GM12892 (cell line): ENCODE results near the gene EVPL. TPM values are rescaled to one million over a fixed set of nuclear protein-coding genes. Genes with fewer than 3 reads are reported as not detected.
A peak's percentile ranks its signal among the peaks of the same experiment; 100 is the strongest.
"Not testable (repeated sequence)": the region's sequence is repeated elsewhere in the genome, so short reads cannot be mapped to it uniquely, and the experiment has no call there.

Source experiments
- DNase-seq: peaks from one replicate; pipeline ENCODE4 v3.0.0; 2011; ENCODE audit not compliant: insufficient read length
- FAIRE-seq: peaks from 2 replicates; lab custom pipeline; 2011; peaks lifted over from hg19 to GRCh38; lab: Jason Lieb, UNC
- POLR2A ChIP-seq: IDR thresholded peaks from 2 replicates; pipeline ENCODE4 v1.6.1; 2011; ENCODE audit warnings: low read depth, low read length, control low read depth
- POLR2AphosphoS5 ChIP-seq: IDR thresholded peaks from 2 replicates; pipeline ENCODE4 v1.6.1; 2011; ENCODE audit warnings: low read depth, low read length, control low read depth
- TAF1 ChIP-seq: IDR thresholded peaks from 2 replicates; pipeline ENCODE4 v1.6.1; 2011; ENCODE audit warnings: low read depth, mild to moderate bottlenecking, control low read depth, low read length, borderline replicate concordance
- polyA plus RNA-seq: library from polyadenylated mRNA; unstranded; fragments of >200 nt; gene quantifications from one replicate; pipeline ENCODE4 v1.2.1, GENCODE V29; 2012; ENCODE audit warnings: missing spikeins, inconsistent platforms; ENCODE audit not compliant: missing spikeins

Gene EVPL
- not detected for polyA plus RNA-seq

GRCh38 chr17:76027159-76027839, at the start of gene EVPL:
TSS of gene EVPL (minus strand) at chr17:76027306. CDS start at chr17:76027198, 108 bp downstream.
- DNase-seq (no peak), FAIRE-seq (no peak)
- no peak for TF ChIP-seq TAF1
- TF ChIP-seq POLR2AphosphoS5 = no peak
- no peak for TF ChIP-seq POLR2A

- no peak for FAIRE-seq
- TF ChIP-seq TAF1 = no peak
- no peak for TF ChIP-seq POLR2AphosphoS5
- DNase-seq = no peak
Observed at GRCh38 chr17:76076146-76076764, 49.1 kb upstream of the EVPL start.

- FAIRE-seq = no peak
- TF ChIP-seq TAF1 = no peak
- TF ChIP-seq POLR2A = no peak
- no peak for TF ChIP-seq POLR2AphosphoS5
- no peak for DNase-seq
Observed at GRCh38 chr17:76075364-76076145, 48.4 kb upstream of the EVPL start.

GRCh38 chr17:76074390-76075363, 47.6 kb upstream of the EVPL start, which contains the start of gene GALR2:
TSS of gene GALR2 (plus strand) at chr17:76074781. CDS start at chr17:76074884, 103 bp downstream.
- no peak for DNase-seq
- no peak for TF ChIP-seq TAF1
- no peak for TF ChIP-seq POLR2AphosphoS5
- TF ChIP-seq POLR2A = no peak
- FAIRE-seq = no peak

- peak; percentile 99 for FAIRE-seq
- DNase-seq = peak; percentile 87
- TF ChIP-seq POLR2A (peak; percentile 88), TAF1 (peak; percentile 68; the same call in 1 of the 2 replicates), POLR2AphosphoS5 (peak; percentile 45; the same call in 1 of the 2 replicates)
Observed at GRCh38 chr17:76072148-76072858, 45.2 kb upstream of the EVPL start, which contains the start of gene SRP68. TSS of gene SRP68 (minus strand) at chr17:76072517. CDS start at chr17:76072491, 26 bp downstream.

GRCh38 chr17:76071531-76072147, 44.5 kb upstream of the EVPL start:
- TF ChIP-seq TAF1 = no peak
- no peak for TF ChIP-seq POLR2A
- TF ChIP-seq POLR2AphosphoS5 = no peak; the same call in 1 of the 2 replicates
- FAIRE-seq = no peak

GRCh38 chr17:76065775-76066174, 38.7 kb upstream of the EVPL start:
- FAIRE-seq (no peak), DNase-seq (no peak)
- TF ChIP-seq TAF1 (no peak), POLR2A (no peak)

More at GRCh38 chr17:76071531-76072147, 44.5 kb upstream of the EVPL start:
- no peak for DNase-seq

GRCh38 chr17:76063875-76064546, 36.9 kb upstream of the EVPL start:
- DNase-seq (no peak), FAIRE-seq (peak; percentile 91)
- TF ChIP-seq TAF1 (no peak), POLR2A (no peak), POLR2AphosphoS5 (no peak)

GRCh38 chr17:76058264-76058663, 31.2 kb upstream of the EVPL start:
- FAIRE-seq, DNase-seq: not testable (repeated sequence)
